ENCODE results near the gene NPDC1.

- TF ChIP-seq CTCF (IDR thresholded peaks at IDR 0.05; ENCODE audit: low read depth, low read length, missing input control) (no peak), YY1 (IDR thresholded peaks at IDR 0.05) (no peak), NR2F2 (IDR thresholded peaks at IDR 0.05) (no peak), MAX (IDR thresholded peaks at IDR 0.05) (no peak), REST (IDR thresholded peaks at IDR 0.05) (no peak), EGR1 (IDR thresholded peaks at IDR 0.05; ENCODE audit: low read depth in 2 of 2) (no peak)
These were observed 35.8 kb downstream of the NPDC1 start for GRCh38 chr9:137009938-137010732.
